ENCODE measurements around the gene CBFA2T3.
"Not testable (repeated sequence)": the region's sequence is repeated elsewhere in the genome, so short reads cannot be mapped to it uniquely, and the experiment has no call there.

CBFA2T3 gene

DNA sequence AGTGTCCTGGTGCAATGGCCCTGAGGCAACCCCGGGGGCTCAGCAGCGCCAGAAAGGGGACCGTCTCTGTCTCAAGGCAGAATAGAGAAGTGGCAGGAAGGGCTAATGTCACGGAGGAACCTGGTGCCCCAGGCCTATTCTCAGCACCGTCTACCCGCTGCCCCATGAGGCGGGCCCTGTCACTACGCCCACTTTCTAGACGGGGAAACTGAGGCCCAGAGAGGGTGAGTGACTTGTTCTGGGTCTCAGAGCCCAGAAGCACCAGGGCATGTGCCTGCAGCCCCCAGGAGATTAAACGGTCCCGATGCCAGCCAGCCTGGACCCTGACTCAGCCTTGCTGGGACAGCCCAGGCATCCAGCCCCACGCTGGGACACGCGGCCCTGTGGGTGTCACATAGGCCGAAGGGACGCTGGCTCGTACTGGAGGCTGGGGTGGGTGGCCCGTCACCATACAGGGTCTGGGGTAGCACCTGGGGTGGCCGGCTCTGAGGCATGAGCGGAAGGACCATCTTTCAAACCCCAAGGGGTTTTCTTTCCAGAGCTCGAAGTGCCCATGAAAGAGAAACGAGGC lies 70.4 kb downstream of the CBFA2T3 start:
- DNase-seq (ENCODE audit: low spot score), result no peak

DNA sequence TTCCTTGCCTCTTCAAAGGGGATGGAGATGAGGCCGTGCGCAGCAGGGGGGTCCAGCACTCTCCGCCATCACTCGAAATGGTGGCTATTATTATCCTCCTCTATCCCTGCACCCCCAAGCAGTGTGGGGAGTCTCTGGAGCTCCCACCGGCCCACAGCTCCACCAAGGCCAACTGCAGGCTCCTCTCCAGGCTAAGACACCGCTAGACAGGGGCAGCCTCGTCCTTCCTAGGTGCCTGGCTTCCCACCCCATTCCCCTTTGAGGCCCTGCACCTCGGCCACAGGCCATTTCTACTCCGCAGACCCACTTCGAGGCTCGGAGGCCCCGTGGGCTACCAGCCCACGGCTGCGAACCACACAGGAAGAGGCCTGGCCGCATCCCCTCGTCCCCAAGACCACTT lies 71.0 kb downstream of the CBFA2T3 start:
- DNase-seq (ENCODE audit: low spot score), result no peak

DNA sequence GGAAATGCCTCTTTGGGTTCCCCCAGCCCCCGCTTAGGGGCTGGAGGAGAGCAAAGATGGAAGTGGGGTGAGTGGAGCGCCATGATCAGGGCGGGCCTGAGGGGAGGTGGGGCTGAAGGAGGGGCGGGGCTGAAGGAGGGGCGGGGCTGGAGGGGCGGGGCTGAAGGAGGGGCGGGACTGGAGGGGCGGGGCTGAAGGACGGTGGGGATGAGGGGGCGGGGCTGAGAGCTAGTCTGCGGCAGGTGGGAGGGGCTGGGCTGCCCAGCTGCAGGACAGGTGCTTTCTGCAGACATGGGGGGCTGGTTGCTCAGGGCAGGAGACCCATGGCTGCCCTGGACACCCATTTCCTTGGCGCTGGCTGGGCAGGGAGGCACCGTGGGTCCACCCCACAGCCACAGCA lies 71.4 kb downstream of the CBFA2T3 start:
- no peak for DNase-seq (ENCODE audit: low spot score)

DNA sequence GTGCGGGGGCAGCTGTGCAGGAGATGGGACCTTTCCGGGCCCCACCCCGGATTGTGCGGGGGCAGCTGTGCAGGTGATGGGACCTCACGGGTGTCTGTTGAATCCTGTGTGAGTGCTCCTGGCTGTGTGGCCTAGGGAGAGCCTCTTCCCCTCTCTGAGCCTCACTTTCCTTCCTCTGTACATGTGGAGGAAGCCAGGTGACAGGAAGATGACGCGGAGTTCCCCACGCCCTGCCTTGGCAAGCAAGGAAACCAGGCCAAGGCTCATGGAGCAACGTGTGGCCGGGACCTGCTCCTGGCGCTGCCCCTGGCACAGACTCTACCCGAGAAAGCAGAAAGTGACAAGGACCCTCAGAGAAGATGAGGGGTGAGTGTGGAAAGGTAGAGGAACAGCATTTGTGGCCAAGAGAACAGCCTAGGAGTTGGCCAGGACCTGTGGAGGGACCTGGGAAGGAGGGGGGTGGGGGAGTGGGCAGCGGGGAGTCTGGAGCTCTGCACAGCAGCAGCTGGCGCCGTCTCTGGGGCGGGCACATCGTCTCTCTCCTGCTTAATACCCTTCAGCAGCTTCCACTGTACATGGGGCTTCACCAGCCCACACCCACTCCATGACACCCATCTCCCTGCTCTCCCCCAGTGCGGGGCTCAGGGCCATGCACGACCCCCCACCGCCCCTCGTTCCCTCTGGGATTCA lies 72.2 kb downstream of the CBFA2T3 start:
- DNase-seq (ENCODE audit: low spot score), result peak; percentile 21

DNA sequence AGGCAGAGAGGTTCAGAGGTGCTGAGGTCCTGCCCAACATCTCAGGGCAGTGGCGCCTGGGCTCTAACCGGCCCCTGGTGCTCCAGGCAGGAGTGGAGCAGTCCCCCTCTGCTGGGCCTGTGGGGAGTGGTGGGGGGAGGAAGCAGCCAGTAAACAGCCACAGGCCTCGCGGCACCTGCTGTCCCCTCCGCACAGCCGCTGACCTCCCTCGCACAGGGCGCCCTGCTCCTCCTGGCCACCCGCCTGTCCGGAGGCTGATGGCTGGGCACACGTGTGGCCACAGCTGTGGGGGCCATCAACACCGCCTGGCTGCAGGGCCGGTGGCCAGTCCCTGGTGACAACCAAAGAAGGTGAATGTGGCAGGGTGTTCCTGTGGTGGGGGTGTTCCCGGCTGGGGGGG lies 73.7 kb downstream of the CBFA2T3 start:
- no peak for DNase-seq (ENCODE audit: low spot score)

DNA sequence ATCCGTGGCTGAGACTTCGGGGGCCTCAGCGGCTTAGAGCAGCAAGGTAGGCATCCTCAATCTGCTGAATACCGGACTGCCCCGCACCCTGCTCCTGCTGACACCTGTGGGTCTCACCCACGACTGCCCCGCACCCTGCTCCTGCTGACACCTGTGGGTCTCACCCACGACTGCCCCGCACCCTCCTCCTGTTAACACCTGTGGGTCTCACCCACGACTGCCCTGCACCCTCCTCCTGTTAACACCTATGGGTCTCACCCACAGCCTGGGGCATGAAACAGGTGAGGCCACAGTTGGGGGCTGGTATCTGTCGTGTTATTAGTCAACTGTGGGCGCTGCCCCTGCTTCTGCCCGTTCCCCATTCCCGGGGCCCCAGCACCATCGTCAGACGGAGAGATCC lies 74.3 kb downstream of the CBFA2T3 start:
- no peak for DNase-seq (ENCODE audit: low spot score)

DNA sequence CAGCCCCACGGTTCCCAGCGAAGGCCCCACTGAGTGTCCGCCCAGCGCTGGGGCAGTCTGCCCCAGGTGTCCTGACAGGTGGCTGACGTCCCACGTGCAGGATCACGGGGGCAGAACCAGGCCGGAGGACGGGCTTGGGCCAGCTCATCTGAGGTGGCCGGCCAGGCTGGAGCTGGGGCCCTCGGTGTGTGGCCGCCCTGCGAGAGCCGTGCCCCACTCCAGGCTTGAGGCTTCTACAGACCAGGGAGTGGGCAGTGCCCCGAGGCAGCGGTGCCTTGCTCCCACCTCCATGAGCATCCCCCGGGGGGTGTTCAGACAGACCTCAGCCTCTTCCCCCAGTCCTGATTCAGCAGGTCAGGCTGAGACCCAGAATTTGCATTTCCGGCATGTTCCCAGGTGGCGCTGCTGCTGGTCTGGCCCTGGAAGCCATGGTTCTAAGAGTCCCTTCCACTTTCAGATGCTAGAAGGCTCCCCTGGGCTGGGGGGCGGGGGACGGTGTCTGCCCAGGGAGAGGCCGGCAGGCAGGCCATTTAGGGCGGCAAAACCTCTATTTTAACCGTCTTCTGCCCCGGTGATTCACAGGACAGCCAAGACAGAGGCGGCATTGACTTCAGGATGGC lies 75.2 kb downstream of the CBFA2T3 start:
- DNase-seq (ENCODE audit: low spot score), result no peak

- no peak for DNase-seq (ENCODE audit: low spot score)
Observed at GRCh38 chr16:88900662-88901052, 76.3 kb downstream of the CBFA2T3 start.

DNA sequence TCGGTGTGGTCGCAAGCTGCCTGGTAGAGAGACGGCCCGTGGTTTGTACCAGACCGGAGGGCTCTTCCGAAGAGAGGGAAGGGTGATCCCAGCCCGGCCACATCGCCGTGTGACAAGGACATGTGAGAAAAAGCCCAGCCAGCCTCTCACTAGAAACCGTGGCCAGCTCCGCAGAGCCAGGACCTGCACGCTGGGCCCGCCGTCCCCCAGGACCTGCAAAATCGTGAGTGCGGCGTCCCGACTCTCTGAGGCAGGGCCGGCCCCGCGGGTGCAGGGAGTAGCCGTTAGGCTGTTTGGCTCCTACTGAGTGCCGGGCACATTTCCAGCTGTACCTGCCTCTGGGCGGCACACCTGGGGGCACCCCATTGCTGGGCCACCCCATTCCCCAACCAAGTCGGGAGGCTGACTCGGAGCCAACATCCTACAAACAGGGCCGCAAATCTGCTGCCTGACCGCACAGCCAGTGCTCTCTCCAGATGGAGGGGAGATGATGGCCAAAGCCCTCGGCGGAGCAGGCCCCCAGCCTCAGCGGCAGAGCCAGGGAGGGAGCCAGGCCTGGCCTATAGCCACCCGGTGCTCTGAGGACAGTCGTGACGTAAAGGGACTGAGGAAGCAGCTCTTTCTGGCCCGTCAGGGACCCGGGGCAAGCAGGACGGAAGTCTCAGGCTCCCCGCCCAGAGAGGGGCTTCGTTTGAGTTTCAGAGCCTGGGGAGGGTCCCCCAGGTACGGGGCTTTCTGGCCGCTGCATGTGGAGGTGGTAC lies 76.9 kb downstream of the CBFA2T3 start:
- no peak for DNase-seq (ENCODE audit: low spot score)

DNA sequence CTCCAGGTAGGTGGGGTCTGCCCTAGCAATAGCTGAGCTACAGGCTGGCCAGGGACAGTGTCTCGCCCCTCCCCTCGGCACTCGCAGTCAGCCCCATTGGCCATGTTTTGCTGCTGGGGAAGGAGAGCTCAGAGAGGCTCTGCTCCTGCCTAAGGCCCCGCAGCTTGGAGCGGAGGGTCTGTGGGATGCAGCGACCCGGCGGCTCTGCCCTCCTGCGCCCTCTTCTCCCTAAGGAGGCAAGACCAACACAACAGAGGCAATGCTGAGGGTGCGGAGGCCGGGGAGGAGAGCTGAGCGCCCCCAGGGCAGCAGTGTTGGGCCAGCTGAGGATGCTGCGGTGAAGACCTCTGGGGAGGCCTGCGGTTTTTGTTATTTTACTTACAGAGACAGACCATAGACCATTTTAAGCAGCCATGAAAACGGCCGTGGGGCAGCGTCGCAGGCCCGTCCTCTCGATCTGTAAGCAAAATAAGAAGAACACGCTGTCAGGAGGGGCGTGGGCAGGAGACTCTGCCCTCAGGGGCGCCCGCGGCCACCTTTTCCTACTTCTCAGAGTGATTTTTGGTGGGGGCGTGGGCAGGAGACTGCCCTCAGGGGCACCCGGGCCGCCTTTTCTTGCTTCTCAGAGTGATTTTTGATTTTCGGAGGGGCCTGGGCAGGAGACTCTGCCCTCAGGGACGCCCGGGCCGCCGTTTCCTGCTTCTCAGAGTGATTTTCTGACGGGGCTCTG lies 79.1 kb downstream of the CBFA2T3 start:
- no peak for DNase-seq (ENCODE audit: low spot score)

GRCh38 chr16:88896238-88897070 lies 80.6 kb downstream of the CBFA2T3 start:
- no peak for DNase-seq (ENCODE audit: low spot score)

DNA sequence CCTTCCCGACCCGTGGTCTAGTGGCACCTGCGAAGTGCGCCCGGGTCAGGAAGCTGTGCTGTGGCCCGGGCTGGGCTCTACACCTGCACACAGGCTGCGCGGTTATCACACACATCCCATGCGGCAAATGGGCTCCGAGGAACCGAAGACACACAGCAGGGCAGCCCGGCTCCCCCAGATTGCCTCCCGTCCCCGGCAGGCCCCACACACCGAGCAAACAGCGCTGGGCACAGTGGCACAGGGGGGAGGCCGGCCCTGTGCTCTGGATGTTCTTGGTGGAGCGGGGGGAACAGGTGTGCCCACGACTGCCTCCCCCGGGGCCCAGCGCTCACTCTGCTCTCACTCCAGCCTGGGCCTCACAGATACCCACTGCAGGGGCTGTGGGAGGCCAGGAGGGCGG lies 81.7 kb downstream of the CBFA2T3 start:
- DNase-seq (ENCODE audit: low spot score), result no peak

DNA sequence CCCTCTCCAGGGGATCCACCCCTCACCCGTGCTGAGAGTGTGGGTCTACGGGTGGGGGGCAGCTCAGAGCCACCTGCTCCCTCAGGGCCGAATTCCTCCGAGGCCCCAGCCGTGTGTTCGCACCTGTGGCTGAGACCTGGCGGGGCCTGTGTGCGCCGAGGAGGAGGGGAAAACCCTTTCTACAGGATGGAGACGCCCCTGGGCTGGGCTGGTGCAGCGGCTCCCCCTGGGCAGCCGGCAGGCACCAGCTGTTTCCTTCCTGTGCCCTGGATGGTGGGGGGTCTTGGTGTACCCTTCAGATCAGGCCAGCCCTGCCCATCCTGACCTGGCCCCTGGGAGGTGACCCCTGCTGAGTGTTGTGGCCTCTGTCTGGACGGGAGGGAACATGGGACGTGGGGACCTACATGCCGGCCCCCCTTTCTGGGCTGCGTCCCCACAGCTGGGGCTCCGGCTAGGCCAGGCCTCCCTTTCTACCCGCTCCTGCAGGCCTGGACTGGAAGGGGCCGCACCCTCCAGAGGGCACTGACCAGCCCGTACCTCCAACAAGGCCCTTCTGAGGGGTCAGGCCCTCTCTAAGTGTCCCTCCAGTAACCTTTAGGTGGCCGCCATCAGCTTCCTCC lies 82.2 kb downstream of the CBFA2T3 start:
- DNase-seq (ENCODE audit: low spot score), result no peak

DNA sequence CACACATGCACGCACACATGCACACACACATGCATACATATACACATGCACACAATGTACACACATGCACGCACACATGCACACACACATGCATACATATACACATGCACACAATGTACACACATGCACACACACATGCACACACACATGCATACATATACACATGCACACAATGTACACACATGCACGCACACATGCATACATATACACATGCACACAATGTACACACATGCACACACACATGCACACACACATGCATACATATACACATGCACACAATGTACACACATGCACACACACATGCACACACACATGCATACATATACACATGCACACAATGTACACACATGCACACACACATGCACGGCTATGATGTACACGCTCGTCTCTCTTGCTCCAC lies 82.7 kb downstream of the CBFA2T3 start:
- DNase-seq (ENCODE audit: low spot score), result not testable (repeated sequence)

- DNase-seq (ENCODE audit: low spot score), result no peak
Observed at GRCh38 chr16:88893127-88893968, 83.7 kb downstream of the CBFA2T3 start.

DNA sequence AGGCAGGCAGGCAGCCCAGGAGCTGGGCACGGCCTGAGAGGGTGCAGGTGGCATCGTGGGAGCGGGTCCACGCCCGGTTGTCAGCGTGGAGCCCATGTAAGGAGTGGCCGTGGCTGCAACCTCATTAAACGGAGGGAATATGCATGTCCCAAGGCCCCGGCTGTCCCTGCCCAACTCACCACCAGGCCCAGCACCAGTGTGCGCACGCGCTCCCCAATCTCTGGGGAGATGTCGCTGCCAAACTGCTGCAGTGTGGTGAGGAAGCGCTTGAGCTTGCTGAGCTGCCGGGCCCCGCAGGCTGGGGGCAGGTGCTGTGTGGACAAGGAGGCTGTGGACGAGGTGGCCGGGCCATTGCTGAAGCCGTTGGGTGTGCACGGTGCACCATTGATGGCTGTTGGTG lies 84.9 kb downstream of the CBFA2T3 start:
- DNase-seq (ENCODE audit: low spot score), result no peak

- DNase-seq (ENCODE audit: low spot score), result no peak
Observed at GRCh38 chr16:88891083-88891482, 85.9 kb downstream of the CBFA2T3 start.

DNA sequence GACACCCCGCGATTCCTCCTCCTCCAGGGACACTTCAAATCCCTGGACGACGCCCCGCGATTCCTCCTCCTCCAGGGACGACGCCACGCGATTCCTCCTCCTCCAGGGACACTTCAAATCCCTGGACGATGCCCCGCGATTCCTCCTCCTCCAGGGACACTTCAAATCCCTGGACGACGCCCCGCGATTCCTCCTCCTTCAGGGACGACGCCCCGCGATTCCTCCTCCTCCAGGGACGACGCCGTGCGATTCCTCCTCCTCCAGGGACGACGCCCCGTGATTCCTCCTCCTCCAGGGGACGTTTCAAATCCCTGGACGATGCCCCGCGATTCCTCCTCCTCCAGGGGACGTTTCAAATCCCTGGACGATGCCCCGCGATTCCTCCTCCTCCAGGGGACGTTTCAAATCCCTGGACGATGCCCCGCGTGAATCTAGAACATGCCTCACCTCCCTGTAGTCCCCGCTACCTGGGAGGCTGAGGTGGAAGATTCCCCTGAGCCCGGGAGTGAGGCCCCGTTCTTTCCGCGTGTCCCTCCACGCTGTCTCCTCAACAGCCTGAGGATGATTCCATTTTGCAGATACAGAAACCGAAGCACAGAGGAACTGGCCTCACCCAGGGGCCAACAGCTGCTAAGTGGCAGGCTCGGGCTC lies 87.2 kb downstream of the CBFA2T3 start:
- DNase-seq (ENCODE audit: low spot score), result not testable (repeated sequence)

Measured in kidney capillary endothelial cell (primary cell).